Activated CD8-positive, alpha-beta memory T cell treated with anti-CD3 and anti-CD28 coated beads for 24 hours (primary cell): Measurements from ENCODE around the gene ST8SIA5.

Source experiments
- DNase-seq: peaks from one replicate; pipeline ENCODE4 v3.0.0-alpha.2; 2020

The ST8SIA5 gene

GRCh38 chr18:46663539-46663938 lies 93.3 kb downstream of the ST8SIA5 start:
- no peak for DNase-seq

GRCh38 chr18:46660957-46661749 lies 95.7 kb downstream of the ST8SIA5 start:
- DNase-seq, result no peak

GRCh38 chr18:46659484-46659883 lies 97.4 kb downstream of the ST8SIA5 start:
- no peak for DNase-seq

GRCh38 chr18:46657115-46657955 lies 99.5 kb downstream of the ST8SIA5 start, which contains the start of gene LOXHD1:
LOXHD1 (minus strand) TSS chr18:46657220; CDS start chr18:46657033, 187 bp downstream.
- no peak for DNase-seq

- no peak for DNase-seq
These were observed 100.3 kb downstream of the ST8SIA5 start for GRCh38 chr18:46656326-46657114.

GRCh38 chr18:46652372-46652771 lies 104.5 kb downstream of the ST8SIA5 start:
- no peak for DNase-seq

GRCh38 chr18:46650681-46651080 lies 106.2 kb downstream of the ST8SIA5 start:
- DNase-seq, result no peak

GRCh38 chr18:46649071-46649862 lies 107.6 kb downstream of the ST8SIA5 start:
- DNase-seq, result no peak

- no peak for DNase-seq
These were observed 110.4 kb downstream of the ST8SIA5 start for GRCh38 chr18:46646468-46646867.

- no peak for DNase-seq
These were observed 114.3 kb downstream of the ST8SIA5 start for GRCh38 chr18:46642561-46642960.

- DNase-seq, result no peak
These were observed 114.9 kb downstream of the ST8SIA5 start for GRCh38 chr18:46641917-46642316.

GRCh38 chr18:46639386-46639785 lies 117.5 kb downstream of the ST8SIA5 start:
- no peak for DNase-seq

- peak; percentile 47 for DNase-seq
These were observed 120.7 kb downstream of the ST8SIA5 start for GRCh38 chr18:46636040-46636630.

GRCh38 chr18:46632401-46633071 lies 124.3 kb downstream of the ST8SIA5 start:
- peak; percentile 33 for DNase-seq

GRCh38 chr18:46630991-46631390 lies 125.9 kb downstream of the ST8SIA5 start:
- no peak for DNase-seq

GRCh38 chr18:46630160-46630559 lies 126.7 kb downstream of the ST8SIA5 start:
- DNase-seq, result peak; percentile 45

GRCh38 chr18:46629361-46629760 lies 127.5 kb downstream of the ST8SIA5 start:
- peak; percentile 24 for DNase-seq

GRCh38 chr18:46628206-46628605 lies 128.6 kb downstream of the ST8SIA5 start:
- peak; percentile 38 for DNase-seq

- peak; percentile 15 for DNase-seq
These were observed 129.7 kb downstream of the ST8SIA5 start for GRCh38 chr18:46627136-46627535.

GRCh38 chr18:46625069-46625468 lies 131.8 kb downstream of the ST8SIA5 start:
- DNase-seq, result peak; percentile 21

GRCh38 chr18:46624127-46624526 lies 132.7 kb downstream of the ST8SIA5 start:
- peak; percentile 59 for DNase-seq
